HG03432 (cell line): Measurements from ENCODE around the gene TAOK2.
A peak's percentile ranks its signal among the peaks of the same experiment; 100 is the strongest.

Experiments used
- ATAC-seq: cut with Tn5 transposase; IDR thresholded peaks from one replicate; pipeline ENCODE4 v1.9.1; 2021; ENCODE audit warnings: mild to moderate bottlenecking, moderate library complexity; ENCODE audit not compliant: unreplicated experiment

Gene TAOK2

GRCh38 chr16:29986231-29986630 is 12.6 kb downstream of the TAOK2 start:
- no peak for ATAC-seq

- ATAC-seq = no peak
Observed at GRCh38 chr16:29986931-29987330, 13.3 kb downstream of the TAOK2 start.

- no peak for ATAC-seq
Observed at GRCh38 chr16:29987371-29988085, 13.9 kb downstream of the TAOK2 start.

- no peak for ATAC-seq
Observed at GRCh38 chr16:29988346-29989075, 14.8 kb downstream of the TAOK2 start.

- no peak for ATAC-seq
Observed at GRCh38 chr16:29989111-29989858, 15.6 kb downstream of the TAOK2 start.

- ATAC-seq = no peak
Observed at GRCh38 chr16:29990034-29990433, 16.4 kb downstream of the TAOK2 start.

GRCh38 chr16:29990883-29991570 is 17.4 kb downstream of the TAOK2 start:
- ATAC-seq = no peak

- ATAC-seq = no peak
Observed at GRCh38 chr16:29991571-29991904, 17.9 kb downstream of the TAOK2 start.

- ATAC-seq = no peak
Observed at GRCh38 chr16:29992344-29992967, 18.8 kb downstream of the TAOK2 start.

GRCh38 chr16:29993191-29993902 is 19.7 kb downstream of the TAOK2 start:
- no peak for ATAC-seq

GRCh38 chr16:29993903-29994599 is 20.4 kb downstream of the TAOK2 start:
- ATAC-seq = no peak

GRCh38 chr16:29994600-29995323 is 21.1 kb downstream of the TAOK2 start:
- ATAC-seq = peak; percentile 31

GRCh38 chr16:29995324-29995910 is 21.7 kb downstream of the TAOK2 start, which contains the start of gene HIRIP3:
Gene HIRIP3, minus strand, starts transcription at chr16:29995617. Its CDS starts 12 bp downstream, at chr16:29995605.
- peak; percentile 58 for ATAC-seq

GRCh38 chr16:29995911-29996765 is 22.5 kb downstream of the TAOK2 start, which contains the start of gene INO80E:
Gene INO80E, plus strand, starts transcription at chr16:29996241. Its CDS starts 70 bp downstream, at chr16:29996311.
- peak; percentile 90 for ATAC-seq

- no peak for ATAC-seq
Observed at GRCh38 chr16:29996766-29997250, 23.1 kb downstream of the TAOK2 start.

GRCh38 chr16:29999605-30000004 is 25.9 kb downstream of the TAOK2 start:
- ATAC-seq = no peak
